Hepatocyte (in vitro differentiated cells): ENCODE measurements around the gene ZNF670. TPM values are rescaled to one million over a fixed set of nuclear protein-coding genes. Genes with fewer than 3 reads are reported as not detected.

Experiments
- DNase-seq: peaks from one replicate; pipeline ENCODE4 v3.0.0-alpha.2; 2016; ENCODE audit warnings: low spot score
- H2AFZ ChIP-seq: fragments of 200-600 bp; sonication (generic); 2 replicates; pipeline ENCODE4 v1.6.0; 2016; ENCODE audit warnings: antibody characterized with exemption, mild to moderate bottlenecking
- H3K27ac ChIP-seq: fragments of 200-600 bp; sonication (generic); 2 replicates; pipeline ENCODE4 v1.5.1; 2016; ENCODE audit warnings: mild to moderate bottlenecking
- H3K27me3 ChIP-seq: fragments of 200-600 bp; sonication (generic); 2 replicates; pipeline ENCODE4 v1.6.1; 2016
- H3K36me3 ChIP-seq: fragments of 200-600 bp; sonication (generic); replicated peaks from 2 replicates; pipeline ENCODE4 v1.5.1; 2016; ENCODE audit warnings: low read depth; ENCODE audit not compliant: insufficient read depth
- H3K4me1 ChIP-seq: fragments of 200-600 bp; sonication (generic); 2 replicates; pipeline ENCODE4 v1.5.1; 2016; ENCODE audit warnings: mild to moderate bottlenecking, moderate library complexity; ENCODE audit not compliant: insufficient read depth
- H3K4me2 ChIP-seq: fragments of 200-600 bp; sonication (generic); 2 replicates; pipeline ENCODE4 v1.6.0; 2016
- H3K4me3 ChIP-seq: fragments of 200-600 bp; sonication (generic); 2 replicates; pipeline ENCODE4 v1.5.1; 2016; ENCODE audit warnings: mild to moderate bottlenecking
- H3K79me2 ChIP-seq: fragments of 200-600 bp; sonication (generic); 2 replicates; pipeline ENCODE4 v1.6.0; 2017; ENCODE audit warnings: mild to moderate bottlenecking
- H3K9me2 ChIP-seq: fragments of 200-600 bp; sonication (generic); replicated peaks from 2 replicates; pipeline ENCODE4 v1.6.0; 2017; ENCODE audit warnings: mild to moderate bottlenecking; ENCODE audit not compliant: insufficient read depth
- H3K9me3 ChIP-seq: fragments of 200-600 bp; sonication (generic); 2 replicates; pipeline ENCODE4 v1.5.1; 2016; ENCODE audit warnings: low read depth, mild to moderate bottlenecking
- H4K20me1 ChIP-seq: fragments of 200-600 bp; sonication (generic); 2 replicates; pipeline ENCODE4 v1.6.0; 2016; ENCODE audit warnings: mild to moderate bottlenecking; ENCODE audit not compliant: insufficient read depth, poor library complexity, severe bottlenecking
- EZH2 ChIP-seq: fragments of 200-600 bp; sonication (generic); IDR thresholded peaks from 2 replicates; pipeline ENCODE4 v1.6.1; 2016; ENCODE audit warnings: antibody characterized with exemption, mild to moderate bottlenecking, borderline replicate concordance
- EZH2phosphoT487 ChIP-seq: fragments of 200-600 bp; sonication (generic); IDR thresholded peaks from one replicate; pipeline ENCODE4 v1.6.1; 2018; ENCODE audit warnings: antibody characterized with exemption, mild to moderate bottlenecking, low read depth, moderate library complexity; ENCODE audit not compliant: unreplicated experiment, severe bottlenecking
- WGBS: methylation state at CpG from one replicate; pipeline ENCODE4 v1.1.6; 2016; ENCODE audit warnings: low lambda C conversion rate; ENCODE audit errors: missing lambda C conversion rate; 5-methylcytosine and 5-hydroxymethylcytosine counted together
- polyA plus RNA-seq: library from polyadenylated mRNA; unstranded; fragments of >200 nt; fragmentation: Nextera tagmentation; extraction: Ambion mirVana; gene quantifications from 2 replicates; pipeline ENCODE4 v1.2.1, GENCODE V29; 2016
- total RNA-seq: library from RNA; depleted of rRNA; stranded (reverse); fragments of >200 nt; gene quantifications from 2 replicates; pipeline ENCODE4 v1.2.3, GENCODE V29; 2014
- TF ChIP-seq, protein P1 (sequence below): fragments of 200-600 bp; sonication (generic); IDR thresholded peaks from 2 replicates; pipeline ENCODE4 v1.5.1; 2016; ENCODE audit warnings: antibody characterized with exemption, mild to moderate bottlenecking; ENCODE audit not compliant: poor library complexity

The ZNF670 gene
- total and polyA plus RNA-seq, 2 experiments from 2014 or later, result 5.5 to 5.8 TPM

DNA sequence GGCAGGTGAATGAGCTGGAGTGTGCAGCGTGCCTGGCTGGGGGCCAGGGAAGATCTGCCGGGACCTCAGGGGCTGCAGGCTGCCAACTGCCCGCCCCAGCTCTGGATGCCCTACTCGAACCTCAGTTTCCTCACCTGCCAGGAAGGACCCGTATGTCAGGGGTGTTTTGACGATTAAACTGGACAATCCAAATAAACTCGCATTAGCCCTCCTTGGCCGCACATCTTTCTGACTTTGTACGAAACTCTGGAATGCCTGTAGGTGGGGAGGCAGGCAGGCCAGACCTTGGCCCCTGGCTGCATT lies 33.8 kb upstream of the ZNF670 start:
- no peaks in the 10 kb centered on the region for H4K20me1 ChIP-seq
- 51% methylated on average over 9 of the region's 9 CpGs for WGBS
- peak overlapping the region; percentile 99 for H3K4me3 ChIP-seq
- peaks cover 5% of the 10 kb centered on the region for H3K4me1 ChIP-seq
- H3K36me3 ChIP-seq, result no peaks in the 10 kb centered on the region
- H3K4me2 ChIP-seq, result peak overlapping the region; percentile 98
- no peaks in the 10 kb centered on the region for H3K9me2 ChIP-seq
- no peaks in the 10 kb centered on the region for H3K9me3 ChIP-seq
- peak overlapping the region; percentile 86 for H3K27ac ChIP-seq
- H3K79me2 ChIP-seq, result peaks cover 6% of the 10 kb centered on the region
- peak; percentile 39 for DNase-seq
- H2AFZ ChIP-seq, result peak overlapping the region; percentile 99
- H3K27me3 ChIP-seq, result no peaks in the 10 kb centered on the region
- TF ChIP-seq EZH2phosphoT487 (no peak), EZH2 (no peak)
- TF ChIP-seq, protein P1, sequence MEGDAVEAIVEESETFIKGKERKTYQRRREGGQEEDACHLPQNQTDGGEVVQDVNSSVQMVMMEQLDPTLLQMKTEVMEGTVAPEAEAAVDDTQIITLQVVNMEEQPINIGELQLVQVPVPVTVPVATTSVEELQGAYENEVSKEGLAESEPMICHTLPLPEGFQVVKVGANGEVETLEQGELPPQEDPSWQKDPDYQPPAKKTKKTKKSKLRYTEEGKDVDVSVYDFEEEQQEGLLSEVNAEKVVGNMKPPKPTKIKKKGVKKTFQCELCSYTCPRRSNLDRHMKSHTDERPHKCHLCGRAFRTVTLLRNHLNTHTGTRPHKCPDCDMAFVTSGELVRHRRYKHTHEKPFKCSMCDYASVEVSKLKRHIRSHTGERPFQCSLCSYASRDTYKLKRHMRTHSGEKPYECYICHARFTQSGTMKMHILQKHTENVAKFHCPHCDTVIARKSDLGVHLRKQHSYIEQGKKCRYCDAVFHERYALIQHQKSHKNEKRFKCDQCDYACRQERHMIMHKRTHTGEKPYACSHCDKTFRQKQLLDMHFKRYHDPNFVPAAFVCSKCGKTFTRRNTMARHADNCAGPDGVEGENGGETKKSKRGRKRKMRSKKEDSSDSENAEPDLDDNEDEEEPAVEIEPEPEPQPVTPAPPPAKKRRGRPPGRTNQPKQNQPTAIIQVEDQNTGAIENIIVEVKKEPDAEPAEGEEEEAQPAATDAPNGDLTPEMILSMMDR, result no peak

DNA sequence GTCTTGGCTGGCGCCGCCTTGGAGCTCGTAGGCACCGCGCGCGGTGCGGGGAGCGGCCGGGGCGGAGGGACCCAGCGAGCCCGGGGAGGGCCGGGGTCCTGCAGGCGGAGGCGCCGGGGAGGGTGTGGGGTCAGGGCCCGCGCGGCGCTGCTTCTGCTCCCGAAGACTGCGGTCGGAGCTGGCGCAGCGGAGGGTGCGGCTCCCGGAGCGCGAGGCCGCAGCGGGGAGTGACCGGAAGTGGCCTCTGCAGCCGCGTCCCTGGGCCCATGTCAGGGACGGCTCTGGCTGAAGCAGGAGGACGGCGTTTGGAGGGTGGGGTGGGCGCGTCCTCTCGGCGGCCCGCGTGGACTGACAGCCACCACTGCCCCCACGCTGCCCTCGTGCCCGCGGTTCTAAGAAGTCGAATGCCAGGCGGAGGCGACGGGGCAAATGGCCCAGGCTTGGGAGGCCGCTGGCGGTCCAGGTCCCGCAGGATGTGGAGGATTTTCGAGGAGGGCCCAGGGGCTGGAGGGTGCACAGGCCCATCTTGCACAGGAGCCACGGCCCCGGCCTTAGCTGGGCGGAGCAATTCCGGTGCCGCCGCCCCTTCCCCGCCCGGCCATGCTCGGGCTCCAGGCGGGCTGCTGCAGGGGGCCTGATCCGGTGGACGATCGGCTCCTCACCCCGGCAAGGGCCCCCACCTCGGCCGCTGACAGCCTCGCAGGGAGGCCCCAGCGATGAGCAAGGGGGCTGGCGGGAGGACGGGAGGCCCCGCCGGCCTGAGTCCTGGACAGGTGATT lies 33.3 kb upstream of the ZNF670 start:
- peaks cover 5% of the 10 kb centered on the region for H3K4me1 ChIP-seq
- peaks cover 6% of the 10 kb centered on the region for H3K79me2 ChIP-seq
- peak overlapping the region; percentile 86 for H3K27ac ChIP-seq
- H3K36me3 ChIP-seq, result no peaks in the 10 kb centered on the region
- DNase-seq, result peak; percentile 78
- peak overlapping the region; percentile 98 for H3K4me2 ChIP-seq
- H4K20me1 ChIP-seq, result no peaks in the 10 kb centered on the region
- 2% methylated on average over 55 of the region's 78 CpGs for WGBS
- H2AFZ ChIP-seq, result peak overlapping the region; percentile 99
- peak overlapping the region; percentile 99 for H3K4me3 ChIP-seq
- TF ChIP-seq EZH2, result no peak
- TF ChIP-seq EZH2phosphoT487, result no peak
- TF ChIP-seq, protein P1, result no peak
- no peaks in the 10 kb centered on the region for H3K27me3 ChIP-seq
- H3K9me3 ChIP-seq, result no peaks in the 10 kb centered on the region
- no peaks in the 10 kb centered on the region for H3K9me2 ChIP-seq

DNA sequence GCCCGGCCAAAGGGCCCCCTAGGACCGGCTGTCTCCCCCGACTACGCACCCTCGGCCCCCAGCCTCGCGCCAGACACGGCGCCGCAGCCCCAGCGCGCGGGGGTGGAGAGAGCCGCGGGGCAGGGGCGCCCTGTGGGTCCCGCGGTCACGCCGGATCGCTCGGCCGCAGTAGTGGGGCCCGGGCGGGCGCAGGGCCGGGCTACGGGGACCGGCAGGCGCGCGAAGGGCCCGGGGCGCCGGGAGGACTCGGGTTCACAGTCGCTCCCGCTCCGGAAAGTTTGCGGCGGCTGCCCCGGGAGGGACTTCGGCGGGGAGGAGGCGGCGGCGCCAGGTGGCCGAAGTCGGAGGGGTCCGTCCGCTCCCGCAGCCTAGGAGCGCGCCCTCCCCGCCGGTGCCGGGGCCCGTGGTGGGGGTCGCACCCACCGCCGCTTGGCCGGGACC lies 32.7 kb upstream of the ZNF670 start:
- Histone ChIP-seq H3K36me3 (no peaks in the 10 kb centered on the region), H3K9me3 (no peaks in the 10 kb centered on the region), H3K27ac (peak overlapping the region; percentile 86), H3K79me2 (peaks cover 6% of the 10 kb centered on the region), H3K4me3 (peak overlapping the region; percentile 99), H2AFZ (peak overlapping the region; percentile 99), H4K20me1 (no peaks in the 10 kb centered on the region), H3K27me3 (no peaks in the 10 kb centered on the region), H3K9me2 (no peaks in the 10 kb centered on the region), H3K4me2 (peak overlapping the region; percentile 98), H3K4me1 (peaks cover 5% of the 10 kb centered on the region)
- peak; percentile 50 for DNase-seq
- WGBS, result 0% methylated on average over 13 of the region's 62 CpGs
- TF ChIP-seq, protein P1, result no peak
- TF ChIP-seq EZH2, result no peak
- no peak for TF ChIP-seq EZH2phosphoT487
